GM23338 (cell line): Measurements from ENCODE around the gene SIL1. TPM values are rescaled to one million over a fixed set of nuclear protein-coding genes. Genes with fewer than 3 reads are reported as not detected.

Source experiments
- ATAC-seq: fragments of 200-7000 bp; cut with Tn5 transposase; 3 replicates; pipeline ENCODE4 v1.9.1; 2020
- DNase-seq: peaks from one replicate; pipeline ENCODE4 v3.0.0-alpha.2; 2015; ENCODE audit warnings: low spot score
- H2AFZ ChIP-seq: fragments of 200-600 bp; sonication (generic); 2 replicates; pipeline ENCODE4 v1.8.0; 2016; ENCODE audit warnings: antibody characterized with exemption, mild to moderate bottlenecking, moderate library complexity
- H3F3A ChIP-seq: fragments of 200-600 bp; sonication (generic); replicated peaks from 2 replicates; pipeline ENCODE4 v1.8.0; 2017; ENCODE audit warnings: antibody characterized with exemption, mixed run types, low read depth
- H3K27ac ChIP-seq: fragments of 200-600 bp; sonication (generic); 2 replicates; pipeline ENCODE4 v1.6.1; 2016; ENCODE audit warnings: low read depth
- H3K27me3 ChIP-seq: fragments of 200-600 bp; sonication (generic); 2 replicates; pipeline ENCODE4 v1.8.0; 2016; ENCODE audit warnings: mild to moderate bottlenecking, mixed run types, moderate library complexity; ENCODE audit not compliant: insufficient read depth
- H3K36me3 ChIP-seq: fragments of 200-600 bp; sonication (generic); 2 replicates; pipeline ENCODE4 v1.8.0; 2016; ENCODE audit warnings: mild to moderate bottlenecking; ENCODE audit not compliant: insufficient read depth
- H3K4me1 ChIP-seq: fragments of 200-600 bp; sonication (generic); 2 replicates; pipeline ENCODE4 v1.8.0; 2016; ENCODE audit warnings: mild to moderate bottlenecking, moderate library complexity; ENCODE audit not compliant: insufficient read depth
- H3K4me2 ChIP-seq: fragments of 200-600 bp; sonication (generic); 2 replicates; pipeline ENCODE4 v1.7.1; 2017; ENCODE audit warnings: mixed run types
- H3K4me3 ChIP-seq: fragments of 200-600 bp; sonication (generic); 2 replicates; pipeline ENCODE4 v1.6.1; 2016; ENCODE audit warnings: mixed run types
- H3K79me2 ChIP-seq: fragments of 200-600 bp; sonication (generic); replicated peaks from 2 replicates; pipeline ENCODE4 v1.8.0; 2017; ENCODE audit warnings: mild to moderate bottlenecking; ENCODE audit not compliant: insufficient read depth
- H3K9me2 ChIP-seq: fragments of 200-600 bp; sonication (generic); 2 replicates; pipeline ENCODE4 v1.8.0; 2017; ENCODE audit not compliant: insufficient read depth
- H4K20me1 ChIP-seq: fragments of 200-600 bp; sonication (generic); replicated peaks from 2 replicates; pipeline ENCODE4 v1.8.0; 2017; ENCODE audit warnings: mild to moderate bottlenecking; ENCODE audit not compliant: insufficient read depth
- H3K27ac Mint-ChIP-seq: 2 replicates; pipeline ENCODE4 v1.8.0; 2020; ENCODE audit warnings: inconsistent platforms, mild to moderate bottlenecking, moderate library complexity, mixed read lengths
- H3K27me3 Mint-ChIP-seq: 3 replicates; pipeline ENCODE4 v1.8.0; 2022; ENCODE audit warnings: low read depth, mild to moderate bottlenecking, moderate library complexity, mixed read lengths, inconsistent platforms; ENCODE audit not compliant: insufficient read depth, poor library complexity
- H3K36me3 Mint-ChIP-seq: 3 replicates; pipeline ENCODE4 v1.8.0; 2021; ENCODE audit warnings: low read depth, mild to moderate bottlenecking, inconsistent platforms, moderate library complexity, mixed read lengths
- H3K4me1 Mint-ChIP-seq: 3 replicates; pipeline ENCODE4 v1.8.0; 2020; ENCODE audit warnings: mild to moderate bottlenecking, inconsistent platforms, mixed read lengths
- H3K4me3 Mint-ChIP-seq: 3 replicates; pipeline ENCODE4 v1.8.0; 2021; ENCODE audit warnings: moderate library complexity, mild to moderate bottlenecking, inconsistent platforms, mixed read lengths
- H3K9me3 Mint-ChIP-seq: 3 replicates; pipeline ENCODE4 v1.8.0; 2020; ENCODE audit warnings: moderate library complexity, mild to moderate bottlenecking, inconsistent platforms, mixed read lengths
- EZH2phosphoT487 ChIP-seq: fragments of 200-600 bp; sonication (generic); IDR thresholded peaks from one replicate; pipeline ENCODE4 v1.8.1; 2018; ENCODE audit warnings: antibody characterized with exemption; ENCODE audit not compliant: unreplicated experiment
- STAT1 ChIP-seq: IDR thresholded peaks from one replicate; pipeline ENCODE4 v1.6.1; 2016; ENCODE audit warnings: antibody characterized with exemption; ENCODE audit not compliant: unreplicated experiment
- polyA plus RNA-seq: library from polyadenylated mRNA; unstranded; fragments of >200 nt; fragmentation: Nextera tagmentation; extraction: Ambion mirVana; gene quantifications from 2 replicates; pipeline ENCODE4 v1.2.1, GENCODE V29; 2016
- total RNA-seq: library from RNA; depleted of rRNA; stranded (reverse); fragments of >200 nt; shearing (Covaris generic); gene quantifications from 2 replicates; pipeline ENCODE4 v1.2.3, GENCODE V29; 2014
- TF ChIP-seq, protein P1 (sequence below): fragments of 250-450 bp; sonication (Bioruptor Pico); IDR thresholded peaks from 2 replicates; pipeline ENCODE4 v1.5.0; 2020; ENCODE audit warnings: mild to moderate bottlenecking, moderate library complexity

SIL1 gene
- total and polyA plus RNA-seq, 2 experiments from 2014 or later, result 5.5 to 5.9 TPM

DNA sequence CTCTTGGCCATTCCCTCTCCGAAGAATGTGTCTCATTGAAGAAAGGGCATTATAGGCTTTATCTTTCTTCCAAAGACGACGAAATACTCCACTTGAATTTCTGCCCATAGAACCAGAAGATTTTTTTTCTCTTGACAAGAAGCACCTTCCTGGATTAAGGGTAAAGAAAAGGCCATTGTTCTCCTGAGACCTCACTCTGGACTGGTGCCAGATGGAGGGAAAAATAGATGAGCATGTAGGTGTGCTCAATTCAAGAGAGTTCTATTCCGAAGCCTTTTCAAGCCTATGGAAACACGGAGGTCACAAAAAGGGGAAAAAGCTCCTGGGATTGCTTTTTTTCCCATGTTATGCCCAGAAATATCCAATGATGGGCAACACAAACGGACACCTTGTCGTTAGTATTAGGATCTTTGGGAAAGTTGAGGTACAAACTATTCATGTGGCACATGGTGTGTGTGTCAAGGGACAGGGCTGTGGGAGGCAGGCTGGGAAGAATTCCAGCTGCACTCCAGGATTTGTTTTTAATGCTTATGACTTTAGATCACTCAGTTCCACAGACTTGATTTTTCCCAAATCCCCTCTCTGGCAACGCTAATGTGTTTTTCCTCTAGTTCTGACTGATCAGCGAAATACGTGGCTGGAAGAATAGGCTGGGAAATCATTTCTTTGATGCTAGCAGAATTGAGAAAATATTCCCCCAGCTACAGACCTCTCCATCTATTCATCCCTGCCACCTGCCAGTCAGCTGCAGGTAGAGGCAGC is 89.9 kb downstream of the SIL1 start:
- Mint-ChIP-seq H3K9me3 (peaks cover 9% of the 10 kb centered on the region), H3K36me3 (peaks cover 7% of the 10 kb centered on the region), H3K27me3 (peaks cover 5% of the 10 kb centered on the region), H3K4me1 (peaks cover 37% of the 10 kb centered on the region), H3K27ac (no peak overlapping the region), H3K4me3 (no peak overlapping the region)
- Histone ChIP-seq H3F3A (no peaks in the 10 kb centered on the region), H2AFZ (no peak overlapping the region), H3K79me2 (no peaks in the 10 kb centered on the region), H3K36me3 (no peaks in the 10 kb centered on the region), H3K4me2 (no peak overlapping the region), H4K20me1 (no peaks in the 10 kb centered on the region), H3K4me1 (peaks cover 22% of the 10 kb centered on the region), H3K27me3 (no peaks in the 10 kb centered on the region), H3K9me2 (no peaks in the 10 kb centered on the region), H3K4me3 (no peak overlapping the region), H3K27ac (no peak overlapping the region)
- ATAC-seq, result no peak
- DNase-seq, result no peak
- no peak for TF ChIP-seq EZH2phosphoT487
- TF ChIP-seq, protein P1, sequence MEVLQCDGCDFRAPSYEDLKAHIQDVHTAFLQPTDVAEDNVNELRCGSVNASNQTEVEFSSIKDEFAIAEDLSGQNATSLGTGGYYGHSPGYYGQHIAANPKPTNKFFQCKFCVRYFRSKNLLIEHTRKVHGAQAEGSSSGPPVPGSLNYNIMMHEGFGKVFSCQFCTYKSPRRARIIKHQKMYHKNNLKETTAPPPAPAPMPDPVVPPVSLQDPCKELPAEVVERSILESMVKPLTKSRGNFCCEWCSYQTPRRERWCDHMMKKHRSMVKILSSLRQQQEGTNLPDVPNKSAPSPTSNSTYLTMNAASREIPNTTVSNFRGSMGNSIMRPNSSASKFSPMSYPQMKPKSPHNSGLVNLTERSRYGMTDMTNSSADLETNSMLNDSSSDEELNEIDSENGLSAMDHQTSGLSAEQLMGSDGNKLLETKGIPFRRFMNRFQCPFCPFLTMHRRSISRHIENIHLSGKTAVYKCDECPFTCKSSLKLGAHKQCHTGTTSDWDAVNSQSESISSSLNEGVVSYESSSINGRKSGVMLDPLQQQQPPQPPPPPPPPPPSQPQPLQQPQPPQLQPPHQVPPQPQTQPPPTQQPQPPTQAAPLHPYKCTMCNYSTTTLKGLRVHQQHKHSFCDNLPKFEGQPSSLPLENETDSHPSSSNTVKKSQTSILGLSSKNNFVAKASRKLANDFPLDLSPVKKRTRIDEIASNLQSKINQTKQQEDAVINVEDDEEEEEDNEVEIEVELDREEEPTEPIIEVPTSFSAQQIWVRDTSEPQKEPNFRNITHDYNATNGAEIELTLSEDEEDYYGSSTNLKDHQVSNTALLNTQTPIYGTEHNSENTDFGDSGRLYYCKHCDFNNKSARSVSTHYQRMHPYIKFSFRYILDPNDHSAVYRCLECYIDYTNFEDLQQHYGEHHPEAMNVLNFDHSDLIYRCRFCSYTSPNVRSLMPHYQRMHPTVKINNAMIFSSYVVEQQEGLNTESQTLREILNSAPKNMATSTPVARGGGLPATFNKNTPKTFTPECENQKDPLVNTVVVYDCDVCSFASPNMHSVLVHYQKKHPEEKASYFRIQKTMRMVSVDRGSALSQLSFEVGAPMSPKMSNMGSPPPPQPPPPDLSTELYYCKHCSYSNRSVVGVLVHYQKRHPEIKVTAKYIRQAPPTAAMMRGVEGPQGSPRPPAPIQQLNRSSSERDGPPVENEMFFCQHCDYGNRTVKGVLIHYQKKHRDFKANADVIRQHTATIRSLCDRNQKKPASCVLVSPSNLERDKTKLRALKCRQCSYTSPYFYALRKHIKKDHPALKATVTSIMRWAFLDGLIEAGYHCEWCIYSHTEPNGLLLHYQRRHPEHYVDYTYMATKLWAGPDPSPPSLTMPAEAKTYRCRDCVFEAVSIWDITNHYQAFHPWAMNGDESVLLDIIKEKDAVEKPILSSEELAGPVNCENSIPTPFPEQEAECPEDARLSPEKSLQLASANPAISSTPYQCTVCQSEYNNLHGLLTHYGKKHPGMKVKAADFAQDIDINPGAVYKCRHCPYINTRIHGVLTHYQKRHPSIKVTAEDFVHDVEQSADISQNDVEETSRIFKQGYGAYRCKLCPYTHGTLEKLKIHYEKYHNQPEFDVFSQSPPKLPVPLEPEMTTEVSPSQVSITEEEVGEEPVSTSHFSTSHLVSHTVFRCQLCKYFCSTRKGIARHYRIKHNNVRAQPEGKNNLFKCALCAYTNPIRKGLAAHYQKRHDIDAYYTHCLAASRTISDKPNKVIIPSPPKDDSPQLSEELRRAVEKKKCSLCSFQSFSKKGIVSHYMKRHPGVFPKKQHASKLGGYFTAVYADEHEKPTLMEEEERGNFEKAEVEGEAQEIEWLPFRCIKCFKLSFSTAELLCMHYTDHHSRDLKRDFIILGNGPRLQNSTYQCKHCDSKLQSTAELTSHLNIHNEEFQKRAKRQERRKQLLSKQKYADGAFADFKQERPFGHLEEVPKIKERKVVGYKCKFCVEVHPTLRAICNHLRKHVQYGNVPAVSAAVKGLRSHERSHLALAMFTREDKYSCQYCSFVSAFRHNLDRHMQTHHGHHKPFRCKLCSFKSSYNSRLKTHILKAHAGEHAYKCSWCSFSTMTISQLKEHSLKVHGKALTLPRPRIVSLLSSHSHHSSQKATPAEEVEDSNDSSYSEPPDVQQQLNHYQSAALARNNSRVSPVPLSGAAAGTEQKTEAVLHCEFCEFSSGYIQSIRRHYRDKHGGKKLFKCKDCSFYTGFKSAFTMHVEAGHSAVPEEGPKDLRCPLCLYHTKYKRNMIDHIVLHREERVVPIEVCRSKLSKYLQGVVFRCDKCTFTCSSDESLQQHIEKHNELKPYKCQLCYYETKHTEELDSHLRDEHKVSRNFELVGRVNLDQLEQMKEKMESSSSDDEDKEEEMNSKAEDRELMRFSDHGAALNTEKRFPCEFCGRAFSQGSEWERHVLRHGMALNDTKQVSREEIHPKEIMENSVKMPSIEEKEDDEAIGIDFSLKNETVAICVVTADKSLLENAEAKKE (CRISPR knock-in tag), result no peak

DNA sequence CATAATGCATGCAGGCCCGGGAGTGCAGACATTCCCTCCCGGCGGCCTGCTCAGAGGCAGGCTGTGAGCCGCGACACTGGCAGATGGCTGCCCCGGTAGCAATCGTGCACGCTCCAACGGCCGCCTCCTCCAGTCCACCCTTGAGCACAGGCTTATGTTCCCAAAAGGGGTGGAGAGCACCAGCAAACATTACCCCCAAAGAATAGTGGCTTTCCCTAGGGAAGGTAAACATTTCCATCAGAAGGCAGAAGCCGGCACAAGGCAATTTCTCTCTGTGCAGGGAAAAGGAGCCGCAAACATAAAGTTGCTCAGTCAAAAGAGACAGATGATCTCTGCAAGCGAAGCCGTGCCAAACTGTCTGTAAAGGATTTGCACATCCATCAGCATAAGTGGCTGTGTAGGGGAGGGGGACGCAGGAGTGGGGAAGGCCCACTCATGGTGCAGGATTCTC is 92.5 kb downstream of the SIL1 start:
- Histone ChIP-seq H3K9me2 (no peaks in the 10 kb centered on the region), H4K20me1 (no peaks in the 10 kb centered on the region), H2AFZ (peak overlapping the region; percentile 90; the same call in 1 of the 2 replicates), H3K4me2 (0 out of 2 replicates have a peak overlapping the region, but pooled peaks have one; percentile 43), H3K36me3 (no peaks in the 10 kb centered on the region), H3K4me1 (peaks cover 25% of the 10 kb centered on the region), H3K4me3 (no peak overlapping the region), H3K79me2 (no peaks in the 10 kb centered on the region), H3K27me3 (no peaks in the 10 kb centered on the region; the same call in 1 of the 2 replicates), H3K27ac (no peak overlapping the region), H3F3A (no peaks in the 10 kb centered on the region)
- DNase-seq (peak; percentile 34), ATAC-seq (peak; percentile 80)
- H3K27me3 Mint-ChIP-seq, result peaks cover 9% of the 10 kb centered on the region
- H3K4me1 Mint-ChIP-seq, result peaks cover 41% of the 10 kb centered on the region
- no peaks in the 10 kb centered on the region for H3K36me3 Mint-ChIP-seq
- no peak overlapping the region for H3K4me3 Mint-ChIP-seq
- H3K9me3 Mint-ChIP-seq, result no peaks in the 10 kb centered on the region
- no peak overlapping the region for H3K27ac Mint-ChIP-seq
- TF ChIP-seq, protein P1 (CRISPR knock-in tag), result no peak
- no peak for TF ChIP-seq STAT1
